HepG2 (cell line): ENCODE results near the gene IL24. TPM values are rescaled to one million over a fixed set of nuclear protein-coding genes. Genes with fewer than 3 reads are reported as not detected.

Source experiments
- ATAC-seq: fragments of 200-7000 bp; cut with Tn5 transposase; 3 replicates; pipeline ENCODE4 v1.9.1; 2020; ENCODE audit warnings: mild to moderate bottlenecking, moderate library complexity
- BruUV-seq: library from RNA; stranded (reverse); fragments of 400-500 nt; replicated peaks from 2 replicates; lab custom pipeline; 2021; lab: Mats Ljungman, UMichigan
- CTCF ChIA-PET: fragments of 300-600 bp; formaldehyde crosslinking; extraction: SDS; loops from one replicate; lab custom pipeline; 2021; ENCODE audit warnings: low total read pairs, inconsistent platforms, low intra/inter-chr PET ratio; lab: Yijun Ruan, JAX
- POLR2A ChIA-PET: fragments of 350-600 bp; sonication (Branson Sonifier 250); formaldehyde crosslinking; loops from one replicate; lab custom pipeline; 2020; ENCODE audit warnings: antibody characterized with exemption, inconsistent platforms; lab: Yijun Ruan, JAX
- DNase-seq: peaks from one replicate; pipeline ENCODE4 v3.0.0-alpha.2; 2015; ENCODE audit warnings: low spot score
- FAIRE-seq: peaks from 3 replicates; lab custom pipeline; 2011; peaks lifted over from hg19 to GRCh38; lab: Jason Lieb, UNC
- H2AFZ ChIP-seq: one replicate; pipeline ENCODE4 v1.6.1; 2011; ENCODE audit warnings: low read length, inconsistent platforms
- H3K27ac ChIP-seq: fragments of 300-600 bp; 3 replicates; pipeline ENCODE4 v1.8.0; 2011; ENCODE audit warnings: mixed run types, mild to moderate bottlenecking, mixed read lengths, low read length, inconsistent platforms; ENCODE audit not compliant: insufficient read depth; ENCODE audit errors: extremely low read length
- H3K27me3 ChIP-seq, 2 experiments: fragments of 200-600 bp in 1 of 2; 2 replicates in 1 of 2; 3 replicates in 1 of 2; pipeline versions ENCODE4 v1.6.0 to v1.8.0; 2011; ENCODE audit warnings: low read length in 2 of 2, mild to moderate bottlenecking in 2 of 2, moderate library complexity in 2 of 2, inconsistent platforms in 1 of 2; ENCODE audit not compliant: insufficient read depth in 2 of 2, control insufficient read depth in 1 of 2
- H3K36me3 ChIP-seq, 2 experiments: fragments of 200-600 bp in 1 of 2; replicated peaks in 1 of 2; 2 replicates in 1 of 2; 3 replicates in 1 of 2; pipeline versions ENCODE4 v1.5.1 to v1.8.0; 2011; ENCODE audit warnings: low read length in 2 of 2, inconsistent platforms in 1 of 2; ENCODE audit not compliant: insufficient read depth in 2 of 2, control insufficient read depth in 1 of 2
- H3K4me1 ChIP-seq: 2 replicates; pipeline ENCODE4 v1.5.1; 2012; ENCODE audit warnings: low read length, inconsistent platforms; ENCODE audit not compliant: insufficient read depth
- H3K4me2 ChIP-seq: 2 replicates; pipeline ENCODE4 v1.6.0; 2011; ENCODE audit warnings: low read depth, low read length, inconsistent platforms
- H3K4me3 ChIP-seq, 3 experiments: fragments of 200-600 bp in 1 of 3; sonication (generic), shearing (Covaris generic) in 1 of 3; replicated peaks in 1 of 3; 2 replicates each; pipeline ENCODE4 v1.5.1; 2011 to 2016; ENCODE audit warnings: low read length in 3 of 3, inconsistent platforms in 2 of 3, low read depth in 2 of 3, mild to moderate bottlenecking in 2 of 3, control low read depth in 1 of 3, mixed read lengths in 1 of 3; ENCODE audit not compliant: insufficient read depth in 1 of 3
- H3K79me2 ChIP-seq: one replicate; pipeline ENCODE4 v1.6.1; 2011; ENCODE audit warnings: low read length, inconsistent platforms; ENCODE audit not compliant: insufficient read depth
- H3K9ac ChIP-seq: 2 replicates; pipeline ENCODE4 v1.6.0; 2011; ENCODE audit warnings: mild to moderate bottlenecking, low read depth, low read length, inconsistent platforms; ENCODE audit not compliant: insufficient read depth
- H3K9me3 ChIP-seq: 2 replicates; pipeline ENCODE4 v1.5.1; 2012; ENCODE audit warnings: mild to moderate bottlenecking, low read length
- H4K20me1 ChIP-seq: 2 replicates; pipeline ENCODE4 v1.6.0; 2011; ENCODE audit warnings: inconsistent platforms, mild to moderate bottlenecking, low read length, moderate library complexity; ENCODE audit not compliant: insufficient read depth
- ARID3A ChIP-seq: IDR thresholded peaks from 2 replicates; pipeline ENCODE4 v1.6.1; 2012; ENCODE audit warnings: low read depth, low read length, improper control_type of control experiment
- ATF7-NPFF ChIP-seq: sonication (generic); formaldehyde crosslinking; IDR thresholded peaks from 2 replicates; pipeline ENCODE4 v1.8.1; 2023; ENCODE audit warnings: mild to moderate bottlenecking, low read depth, missing genetic modification reagents, moderate library complexity
- NFE2 ChIP-seq: sonication (generic); formaldehyde crosslinking; IDR thresholded peaks from 2 replicates; pipeline ENCODE4 v1.4.0; 2020; ENCODE audit warnings: missing genetic modification reagents
- RBAK ChIP-seq: sonication (generic); formaldehyde crosslinking; IDR thresholded peaks from 2 replicates; pipeline ENCODE4 v1.5.1; 2020; ENCODE audit warnings: mild to moderate bottlenecking, missing genetic modification reagents
- SP5 ChIP-seq: IDR thresholded peaks from 2 replicates; pipeline ENCODE4 v1.6.1; 2016; ENCODE audit warnings: low read depth, borderline replicate concordance
- ZBTB20 ChIP-seq: sonication (generic); formaldehyde crosslinking; IDR thresholded peaks from 2 replicates; pipeline ENCODE4 v1.8.1; 2023; ENCODE audit warnings: missing genetic modification reagents, low read depth, mild to moderate bottlenecking, borderline replicate concordance
- ZBTB7B ChIP-seq: sonication (generic); formaldehyde crosslinking; IDR thresholded peaks from 2 replicates; pipeline ENCODE4 v1.4.0; 2020; ENCODE audit warnings: missing genetic modification reagents
- ZNF546 ChIP-seq: sonication (generic); formaldehyde crosslinking; conservative IDR thresholded peaks from 2 replicates; pipeline ENCODE4 v1.8.1; 2023; ENCODE audit warnings: mild to moderate bottlenecking, missing genetic modification reagents
- ZNF570 ChIP-seq: sonication (generic); formaldehyde crosslinking; IDR thresholded peaks from 2 replicates; pipeline ENCODE4 v1.4.0; 2020; ENCODE audit warnings: mild to moderate bottlenecking, missing genetic modification reagents, borderline replicate concordance
- ZNF747 ChIP-seq: sonication (generic); formaldehyde crosslinking; IDR thresholded peaks from 2 replicates; pipeline ENCODE4 v1.8.1; 2023; ENCODE audit warnings: missing genetic modification reagents, mild to moderate bottlenecking, borderline replicate concordance
- WGBS: methylation state at CpG from one replicate; pipeline ENCODE4 v1.1.6; 2017; ENCODE audit warnings: low lambda C conversion rate; 5-methylcytosine and 5-hydroxymethylcytosine counted together
- in situ Hi-C: cut with HindIII; loops from 2 replicates; pipeline ENCODE4 v1.10.0; 2017; ENCODE audit warnings: low pct_unique_long_range_greater_than_20kb; ENCODE audit not compliant: extremely low pct_ligation_motif_present
- intact Hi-C: fragments of 100-400 bp; cut with micrococcal nuclease; formaldehyde crosslinking; loops from one replicate; pipeline ENCODE4 v1.10.0; 2022; ENCODE audit not compliant: unreplicated experiment
- polyA plus RNA-seq, 8 experiments: library from polyadenylated mRNA; depleted of rRNA in 3 of 8; stranded (reverse) in 7 of 8; unstranded in 1 of 8; fragments of >200 nt; fragmentation: Illumina TruSeq in 4 of 8; extraction: Trizol in 4 of 8; gene quantifications; 2 replicates each; pipeline versions ENCODE4 v1.2.1 to v1.2.3, GENCODE V29; 2011 to 2016; ENCODE audit warnings: low read depth in 4 of 8, missing spikeins in 1 of 8, mixed read lengths in 1 of 8; ENCODE audit not compliant: insufficient read depth in 1 of 8
- total RNA-seq, 5 experiments: library from RNA; depleted of rRNA; stranded (reverse); fragments of >200 nt; fragmentation: Illumina TruSeq; extraction: Trizol; gene quantifications; 2 replicates each; pipeline ENCODE4 v1.2.3, GENCODE V29; 2016; ENCODE audit warnings: low read depth in 1 of 5
- TF ChIP-seq, protein P1 (sequence below): sonication (generic); formaldehyde crosslinking; IDR thresholded peaks from 2 replicates; pipeline ENCODE4 v1.4.0; 2020; ENCODE audit warnings: missing genetic modification reagents
- TF ChIP-seq, protein P2 (sequence below): sonication (generic); formaldehyde crosslinking; IDR thresholded peaks from 2 replicates; pipeline ENCODE4 v1.4.0; 2020; ENCODE audit warnings: missing genetic modification reagents
- TF ChIP-seq, protein P3 (sequence below): sonication (generic); formaldehyde crosslinking; IDR thresholded peaks from 2 replicates; pipeline ENCODE4 v1.4.0; 2020; ENCODE audit warnings: mild to moderate bottlenecking, missing genetic modification reagents, borderline replicate concordance

Gene IL24
- total and polyA plus RNA-seq, 2 of the 13 experiments (the other 11 are each of a cell fraction or from before 2014, with no cell fraction given), result not detected

- Histone ChIP-seq H3K4me2 (no peak overlapping the region), H3K27me3 (peaks cover 1 to 31% of the 10 kb centered on the region in 2 experiments; a peak in 3 of 5 replicates), H3K36me3 (no peaks in the 10 kb centered on the region), H3K4me3 (no peak overlapping the region), H3K9ac (no peak overlapping the region), H4K20me1 (no peaks in the 10 kb centered on the region), H3K9me3 (no peaks in the 10 kb centered on the region), H2AFZ (no peak overlapping the region), H3K79me2 (no peaks in the 10 kb centered on the region), H3K27ac (no peak overlapping the region), H3K4me1 (no peaks in the 10 kb centered on the region)
- ChIA-PET CTCF (no interaction called here), POLR2A (no interaction called here)
- no peak for FAIRE-seq
- in situ Hi-C loops, result no loop called here
- no peak for ATAC-seq
- TF ChIP-seq SP5 (CRISPR knock-in tag) (no peak), ZNF546 (CRISPR knock-in tag) (no peak), ATF7-NPFF (CRISPR knock-in tag) (no peak), NFE2 (CRISPR knock-in tag) (no peak), ARID3A (no peak), ZBTB20 (CRISPR knock-in tag) (no peak), ZBTB7B (CRISPR knock-in tag) (no peak), ZNF747 (CRISPR knock-in tag) (no peak), RBAK (CRISPR knock-in tag) (no peak), ZNF570 (CRISPR knock-in tag) (no peak)
- TF ChIP-seq, protein P1, sequence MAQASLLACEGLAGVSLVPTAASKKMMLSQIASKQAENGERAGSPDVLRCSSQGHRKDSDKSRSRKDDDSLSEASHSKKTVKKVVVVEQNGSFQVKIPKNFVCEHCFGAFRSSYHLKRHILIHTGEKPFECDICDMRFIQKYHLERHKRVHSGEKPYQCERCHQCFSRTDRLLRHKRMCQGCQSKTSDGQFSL, result no peak
- TF ChIP-seq, protein P2, sequence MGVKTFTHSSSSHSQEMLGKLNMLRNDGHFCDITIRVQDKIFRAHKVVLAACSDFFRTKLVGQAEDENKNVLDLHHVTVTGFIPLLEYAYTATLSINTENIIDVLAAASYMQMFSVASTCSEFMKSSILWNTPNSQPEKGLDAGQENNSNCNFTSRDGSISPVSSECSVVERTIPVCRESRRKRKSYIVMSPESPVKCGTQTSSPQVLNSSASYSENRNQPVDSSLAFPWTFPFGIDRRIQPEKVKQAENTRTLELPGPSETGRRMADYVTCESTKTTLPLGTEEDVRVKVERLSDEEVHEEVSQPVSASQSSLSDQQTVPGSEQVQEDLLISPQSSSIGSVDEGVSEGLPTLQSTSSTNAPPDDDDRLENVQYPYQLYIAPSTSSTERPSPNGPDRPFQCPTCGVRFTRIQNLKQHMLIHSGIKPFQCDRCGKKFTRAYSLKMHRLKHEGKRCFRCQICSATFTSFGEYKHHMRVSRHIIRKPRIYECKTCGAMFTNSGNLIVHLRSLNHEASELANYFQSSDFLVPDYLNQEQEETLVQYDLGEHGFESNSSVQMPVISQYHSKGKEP (CRISPR knock-in tag), result no peak
- TF ChIP-seq, protein P3, sequence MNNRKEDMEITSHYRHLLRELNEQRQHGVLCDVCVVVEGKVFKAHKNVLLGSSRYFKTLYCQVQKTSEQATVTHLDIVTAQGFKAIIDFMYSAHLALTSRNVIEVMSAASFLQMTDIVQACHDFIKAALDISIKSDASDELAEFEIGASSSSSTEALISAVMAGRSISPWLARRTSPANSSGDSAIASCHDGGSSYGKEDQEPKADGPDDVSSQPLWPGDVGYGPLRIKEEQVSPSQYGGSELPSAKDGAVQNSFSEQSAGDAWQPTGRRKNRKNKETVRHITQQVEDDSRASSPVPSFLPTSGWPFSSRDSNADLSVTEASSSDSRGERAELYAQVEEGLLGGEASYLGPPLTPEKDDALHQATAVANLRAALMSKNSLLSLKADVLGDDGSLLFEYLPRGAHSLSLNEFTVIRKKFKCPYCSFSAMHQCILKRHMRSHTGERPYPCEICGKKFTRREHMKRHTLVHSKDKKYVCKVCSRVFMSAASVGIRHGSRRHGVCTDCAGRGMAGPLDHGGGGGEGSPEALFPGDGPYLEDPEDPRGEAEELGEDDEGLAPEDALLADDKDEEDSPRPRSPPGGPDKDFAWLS (CRISPR knock-in tag), result no peak
- no TSS peak for BruUV-seq
- DNase-seq, result no peak
- intact Hi-C loops, result no loop called here
- 31% methylated on average over 11 of the region's 13 CpGs for WGBS
Observed at GRCh38 chr1:206898915-206899431, 1.7 kb downstream of the IL24 start.
